GM12892 (cell line): ENCODE measurements around the gene ANGPTL7.

ENCODE experiments used
- POLR2A ChIP-seq: IDR thresholded peaks from 2 replicates; pipeline ENCODE4 v1.6.1; 2011; ENCODE audit warnings: low read depth, low read length, control low read depth
- POLR2AphosphoS5 ChIP-seq: IDR thresholded peaks from 2 replicates; pipeline ENCODE4 v1.6.1; 2011; ENCODE audit warnings: low read depth, low read length, control low read depth
- TAF1 ChIP-seq: IDR thresholded peaks from 2 replicates; pipeline ENCODE4 v1.6.1; 2011; ENCODE audit warnings: low read depth, mild to moderate bottlenecking, control low read depth, low read length, borderline replicate concordance

DNA sequence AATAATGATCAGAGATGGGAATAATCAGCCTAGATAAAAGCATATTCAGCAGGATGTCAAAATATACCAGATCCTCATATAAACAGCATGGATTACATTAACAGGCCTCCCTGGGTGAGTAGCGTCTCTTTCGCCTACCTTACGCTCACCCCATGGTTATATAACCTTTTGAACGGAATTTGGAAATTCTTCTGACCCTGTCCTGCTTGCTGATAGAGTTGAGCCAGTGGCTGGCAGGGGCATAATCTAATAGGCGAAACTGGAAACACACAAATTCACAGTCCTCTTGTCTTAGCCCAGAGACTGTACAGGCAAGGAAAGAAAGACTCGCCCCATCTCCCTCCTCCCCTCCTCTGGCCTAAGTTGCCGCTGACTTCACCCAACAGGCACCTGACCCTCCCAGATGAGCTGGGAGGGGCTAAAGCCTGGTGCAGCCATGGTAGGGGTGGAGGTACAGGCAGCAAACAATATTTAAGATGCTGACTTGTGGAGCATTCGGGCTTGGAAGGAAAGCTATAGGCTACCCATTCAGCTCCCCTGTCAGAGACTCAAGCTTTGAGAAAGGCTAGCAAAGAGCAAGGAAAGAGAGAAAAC is at the start of gene ANGPTL7:
- TF ChIP-seq POLR2A (no peak), TAF1 (no peak), POLR2AphosphoS5 (no peak)
